Natural killer cell (primary cell): ENCODE measurements around the gene TGFBR2. TPM values are rescaled to one million over a fixed set of nuclear protein-coding genes. Genes with fewer than 3 reads are reported as not detected.
"Not testable (repeated sequence)": the region's sequence is repeated elsewhere in the genome, so short reads cannot be mapped to it uniquely, and the experiment has no call there.

Source experiments
- ATAC-seq, 3 donors: fragments of 150-1000 bp in 2 of 3; fragments of 200-7000 bp in 1 of 3; cut with Tn5 transposase; 1 replicate in 1 of 3; 2 replicates in 2 of 3; pipeline ENCODE4 v1.10.0; 2021; ENCODE audit warnings: mild to moderate bottlenecking in 2 of 3, moderate library complexity in 2 of 3
- DNase-seq, 2 donors: peaks; one replicate each; pipeline versions ENCODE4 v3.0.0 to v3.0.0-alpha.2; 2013 to 2021; ENCODE audit warnings: mixed read lengths in 1 of 2
- H3K27ac ChIP-seq: one replicate; pipeline ENCODE4 v1.5.1; 2013; ENCODE audit warnings: mild to moderate bottlenecking, low read length
- H3K27me3 ChIP-seq: one replicate; pipeline ENCODE4 v1.6.1; 2013; ENCODE audit warnings: low read length; ENCODE audit not compliant: control insufficient read depth, insufficient read depth
- H3K36me3 ChIP-seq: one replicate; pipeline ENCODE4 v1.6.1; 2013; ENCODE audit warnings: low read length; ENCODE audit not compliant: control insufficient read depth, insufficient read depth
- H3K4me1 ChIP-seq: one replicate; pipeline ENCODE4 v1.6.1; 2013; ENCODE audit warnings: low read length; ENCODE audit not compliant: control insufficient read depth, insufficient read depth
- H3K4me3 ChIP-seq: one replicate; pipeline ENCODE4 v1.5.1; 2013; ENCODE audit warnings: low read length
- H3K9me3 ChIP-seq: one replicate; pipeline ENCODE4 v1.6.1; 2013; ENCODE audit warnings: low read length; ENCODE audit not compliant: control insufficient read depth, insufficient read depth
- H3K27ac Mint-ChIP-seq, 2 donors: one replicate each; pipeline ENCODE4 v1.8.0; 2022; ENCODE audit warnings: mild to moderate bottlenecking in 2 of 2, mixed read lengths in 2 of 2, moderate library complexity in 1 of 2
- H3K27me3 Mint-ChIP-seq, 2 donors: one replicate each; pipeline ENCODE4 v1.8.0; 2022; ENCODE audit warnings: low read depth in 2 of 2, mixed read lengths in 2 of 2
- H3K36me3 Mint-ChIP-seq: one replicate; pipeline ENCODE4 v1.8.0; 2022; ENCODE audit warnings: mixed read lengths
- H3K4me1 Mint-ChIP-seq, 2 donors: one replicate each; pipeline ENCODE4 v1.8.0; 2022; ENCODE audit warnings: mixed read lengths in 2 of 2
- H3K4me3 Mint-ChIP-seq: one replicate; pipeline ENCODE4 v1.8.0; 2022; ENCODE audit warnings: mild to moderate bottlenecking, moderate library complexity, mixed read lengths
- H3K9me3 Mint-ChIP-seq, 2 donors: one replicate each; pipeline ENCODE4 v1.8.0; 2022; ENCODE audit warnings: mixed read lengths in 2 of 2
- CTCF ChIP-seq: fragments of 200-600 bp; IDR thresholded peaks from one replicate; pipeline ENCODE4 v1.8.0; 2022; ENCODE audit warnings: antibody characterized with exemption
- WGBS: methylation state at CpG from one replicate; pipeline ENCODE4 v1.1.7; 2013; ENCODE audit warnings: missing lambda C conversion rate; ENCODE audit not compliant: insufficient coverage; 5-methylcytosine and 5-hydroxymethylcytosine counted together
- intact Hi-C: fragments of 100-400 bp; cut with micrococcal nuclease; formaldehyde crosslinking; loops from one replicate; pipeline ENCODE4 v1.14.2; 2022
- total RNA-seq, 4 donors: library from RNA; stranded (reverse); fragments of 120-200 nt in 1 of 4; gene quantifications; one replicate each; pipeline versions ENCODE4 v1.2.3 to v1.2.4, GENCODE V29; 2013 to 2022

Gene TGFBR2
- total RNA-seq, 3 donors from 2014 or later (not counting 1 experiment from before 2014, with no cell fraction given): 70.4 to 113 (median 99.3) TPM

- H3K4me3 Mint-ChIP-seq: no peak overlapping the region
- H3K9me3 ChIP-seq: no peaks in the 10 kb centered on the region
- peaks cover 9% of the 10 kb centered on the region for H3K36me3 Mint-ChIP-seq
- WGBS: 8% methylated on average over 1 of the region's 1 CpG
- no peak for TF ChIP-seq CTCF
- peak overlapping the region; percentile 19 for H3K27ac ChIP-seq
- intact Hi-C loops: no loop called here
- H3K4me1 Mint-ChIP-seq: peaks cover 74 to 86% of the 10 kb centered on the region in 2 donors
- peaks cover 36% of the 10 kb centered on the region for H3K36me3 ChIP-seq
- H3K27me3 ChIP-seq: no peaks in the 10 kb centered on the region
- no peak overlapping the region for H3K4me3 ChIP-seq
- no peaks in the 10 kb centered on the region for H3K9me3 Mint-ChIP-seq
- H3K4me1 ChIP-seq: peaks cover 24% of the 10 kb centered on the region
- DNase-seq (peak in 1 of 2 donors; percentile 71), ATAC-seq (peak in 2 of 3 donors; percentile 33 to 41)
- H3K27me3 Mint-ChIP-seq: no peaks in the 10 kb centered on the region
- peak overlapping the region; percentile 63 to 84 for H3K27ac Mint-ChIP-seq
Observed at GRCh38 chr3:30667280-30667651, 60.9 kb downstream of the TGFBR2 start.

GRCh38 chr3:30668051-30668609 is 61.7 kb downstream of the TGFBR2 start:
- Mint-ChIP-seq H3K27ac (peak overlapping the region; percentile 63 to 84), H3K4me3 (no peak overlapping the region), H3K4me1 (peaks cover 81 to 88% of the 10 kb centered on the region in 2 donors), H3K27me3 (no peaks in the 10 kb centered on the region), H3K9me3 (no peaks in the 10 kb centered on the region), H3K36me3 (peaks cover 17% of the 10 kb centered on the region)
- Histone ChIP-seq H3K9me3 (no peaks in the 10 kb centered on the region), H3K27me3 (no peaks in the 10 kb centered on the region), H3K36me3 (peaks cover 39% of the 10 kb centered on the region), H3K4me1 (peaks cover 24% of the 10 kb centered on the region), H3K4me3 (no peak overlapping the region), H3K27ac (no peak overlapping the region)
- no peak for TF ChIP-seq CTCF
- intact Hi-C loops: no loop called here
- ATAC-seq (no peak), DNase-seq (no peak)
- 90% methylated on average over 5 of the region's 5 CpGs for WGBS

- H3K4me3 ChIP-seq, H3K27me3 Mint-ChIP-seq, H3K27me3 ChIP-seq, ATAC-seq, DNase-seq, H3K27ac ChIP-seq, H3K9me3 ChIP-seq, H3K9me3 Mint-ChIP-seq, H3K4me3 Mint-ChIP-seq, intact Hi-C loops: not testable (repeated sequence)
- Histone ChIP-seq H3K4me1 (peaks cover 19% of the 10 kb centered on the region), H3K36me3 (peaks cover 50% of the 10 kb centered on the region)
- Mint-ChIP-seq H3K27ac (peak overlapping the region; percentile 63 to 84), H3K36me3 (peaks cover 18% of the 10 kb centered on the region), H3K4me1 (peaks cover 78 to 88% of the 10 kb centered on the region in 2 donors)
- 89% methylated on average over 6 of the region's 7 CpGs for WGBS
Observed at GRCh38 chr3:30669360-30669934, 63.0 kb downstream of the TGFBR2 start.

GRCh38 chr3:30670292-30670691 is 63.9 kb downstream of the TGFBR2 start:
- Mint-ChIP-seq H3K27ac (peak overlapping the region; percentile 63 to 84), H3K27me3 (no peaks in the 10 kb centered on the region), H3K36me3 (peaks cover 25% of the 10 kb centered on the region), H3K4me3 (peak overlapping the region; percentile 39), H3K9me3 (no peaks in the 10 kb centered on the region), H3K4me1 (peaks cover 76 to 88% of the 10 kb centered on the region in 2 donors)
- Histone ChIP-seq H3K36me3 (peaks cover 57% of the 10 kb centered on the region), H3K4me1 (peaks cover 12% of the 10 kb centered on the region), H3K4me3 (no peak overlapping the region), H3K9me3 (no peaks in the 10 kb centered on the region), H3K27me3 (no peaks in the 10 kb centered on the region), H3K27ac (no peak overlapping the region)
- ATAC-seq (no peak), DNase-seq (no peak)
- TF ChIP-seq CTCF: no peak
- intact Hi-C loops: no loop called here
